ENCODE measurements around the gene ODAD3. TPM values are rescaled to one million over a fixed set of nuclear protein-coding genes. Genes with fewer than 3 reads are reported as not detected.
A peak's percentile ranks its signal among the peaks of the same experiment; 100 is the strongest.

The ODAD3 gene
- total and polyA plus RNA-seq, 10 of the 15 experiments (the other 5 are each of a cell fraction or from before 2014, with no cell fraction given), result 0.11 to 0.39 (median 0.28) TPM; not detected in 7

DNA sequence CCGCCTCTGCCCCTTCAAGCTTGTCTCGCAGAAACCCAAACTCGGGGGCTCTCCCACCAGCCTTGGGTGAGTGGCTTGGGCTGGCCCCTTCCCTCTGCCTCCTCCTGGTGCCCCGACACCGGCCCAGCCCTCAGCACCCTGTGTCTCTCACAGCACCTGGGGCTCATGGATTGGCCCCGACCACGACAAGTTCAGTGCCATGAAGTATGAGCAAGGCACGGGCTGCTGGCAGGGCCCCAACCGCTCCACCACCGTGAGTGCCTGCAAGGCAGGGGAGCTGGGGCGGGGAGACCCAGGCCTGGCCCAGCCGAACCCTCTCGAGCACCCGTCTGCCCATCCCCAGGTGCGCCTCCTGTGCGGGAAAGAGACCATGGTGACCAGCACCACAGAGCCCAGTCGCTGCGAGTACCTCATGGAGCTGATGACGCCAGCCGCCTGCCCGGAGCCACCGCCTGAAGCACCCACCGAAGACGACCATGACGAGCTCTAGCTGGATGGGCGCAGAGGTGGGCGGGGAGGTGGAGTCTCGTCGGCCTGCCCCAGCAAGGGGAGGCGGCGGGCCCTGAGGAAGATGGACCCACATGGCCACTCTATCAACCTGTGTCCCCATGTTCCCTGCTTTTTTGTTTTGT lies 14.1 kb upstream of the ODAD3 start:
- CTCF ChIA-PET, result interaction anchor here (1.3 to 3.1 kb wide), 4 partner anchors 33 to 75 kb away, joined by 3 to 10 read pairs (median 6); partner anchors contain the start of genes EPOR and SWSAP1
- peaks cover 4 to 34% of the 10 kb centered on the region in 2 experiments; a peak in 3 of 4 replicates for H3K36me3 ChIP-seq (ENCODE audit: control insufficient read depth in 2 of 2, insufficient read depth in 2 of 2, low read length in 1 of 2)
- ATAC-seq (no peak), FAIRE-seq (no peak), DNase-seq (ENCODE audit: low read depth, low spot score) (no peak)
- no peaks in the 10 kb centered on the region for H3K79me2 ChIP-seq (ENCODE audit: control insufficient read depth, insufficient read depth, low read length)
- 96% methylated on average over 31 of the region's 31 CpGs for WGBS (ENCODE audit: insufficient coverage, insufficient replicate concordance, low lambda C conversion rate, missing lambda C conversion rate)
- H2AFZ ChIP-seq (ENCODE audit: control insufficient read depth, low read depth, low read length), result no peak overlapping the region
- POLR2A ChIA-PET, result interaction anchor here (0.6 to 1.7 kb wide), 3 partner anchors 10 to 71 kb away, joined by 3 to 6 read pairs (median 5); no protein-coding TSS in a partner anchor
- no peaks in the 10 kb centered on the region for H3K27me3 ChIP-seq (replicated peaks in 1 of 2; ENCODE audit: control insufficient read depth in 2 of 2, insufficient read depth in 2 of 2, low read length in 1 of 2)
- no peak overlapping the region for H3K4me2 ChIP-seq (ENCODE audit: control insufficient read depth, insufficient read depth)
- no peak overlapping the region for H3K4me3 ChIP-seq
- no peak overlapping the region for H3K9ac ChIP-seq (ENCODE audit: control insufficient read depth, insufficient read depth, low read length)
- in situ Hi-C loops (cut with MboI), result no loop called here
- no peaks in the 10 kb centered on the region for H3K9me3 ChIP-seq (replicated peaks; ENCODE audit: control insufficient read depth, insufficient read depth, low read length)
- no peak overlapping the region for H3K27ac ChIP-seq (ENCODE audit: control insufficient read depth, insufficient read depth)
- SMC1A ChIA-PET (ENCODE audit: uncharacterized antibody, unreplicated experiment), result interaction anchor here (1.2 to 1.5 kb wide), 2 partner anchors 69 to 72 kb away, joined by 4 to 5 read pairs; no protein-coding TSS in a partner anchor
- H4K20me1 ChIP-seq (ENCODE audit: control insufficient read depth, insufficient read depth), result no peaks in the 10 kb centered on the region
- 0 out of 2 replicates have a peak, but pooled peaks cover 4% of the 10 kb centered on the region for H3K4me1 ChIP-seq (ENCODE audit: control insufficient read depth, insufficient read depth, low read length)
- intact Hi-C loops (cut with micrococcal nuclease; ENCODE audit: unreplicated experiment), result no loop called here
- RAD21 ChIA-PET (ENCODE audit: unreplicated experiment), result interaction anchor here (0.9 to 2.3 kb wide), 4 partner anchors 19 to 72 kb away, joined by 3 to 5 read pairs (median 3); no protein-coding TSS in a partner anchor
- TSS peak; percentile 51 for BruUV-seq (replicated peaks)
- TF ChIP-seq SP1 (IDR thresholded peaks at IDR 0.05; ENCODE audit: low read depth, low read length) (no peak), SUZ12 (IDR thresholded peaks at IDR 0.05; ENCODE audit: unreplicated experiment) (no peak), EZH2 (IDR thresholded peaks at IDR 0.05; ENCODE audit: borderline replicate concordance, control insufficient read depth, low read depth, low read length) (no peak), KAT2A (conservative IDR thresholded peaks at IDR 0.05; ENCODE audit: control insufficient read depth, low read depth, low read length) (no peak), BHLHE40 (IDR thresholded peaks at IDR 0.05; ENCODE audit: borderline replicate concordance in 1 of 2, low read depth in 2 of 2, low read length in 1 of 2) (no peak), ETV6 (conservative IDR thresholded peaks at IDR 0.05 in 1 of 2, IDR thresholded peaks at IDR 0.05 in 1 of 2; ENCODE audit: borderline replicate concordance in 1 of 2, low read depth in 1 of 2) (no peak), NFYB (IDR thresholded peaks at IDR 0.05; ENCODE audit: insufficient read depth, low read depth, low read length) (no peak), NFYA (IDR thresholded peaks at IDR 0.05; ENCODE audit: borderline replicate concordance, low read depth, low read length) (no peak), HDGF (IDR thresholded peaks at IDR 0.05) (no peak), NFIC (IDR thresholded peaks at IDR 0.05; ENCODE audit: low read depth, low read length) (no peak), POU2F2 (IDR thresholded peaks at IDR 0.05; ENCODE audit: borderline replicate concordance, low read depth, low read length) (no peak), NR2F1 (conservative IDR thresholded peaks at IDR 0.05) (no peak), DPF2 (IDR thresholded peaks at IDR 0.05) (no peak), RAD21 (IDR thresholded peaks at IDR 0.05; ENCODE audit: insufficient read depth, low read depth, low read length) (no peak), EED (IDR thresholded peaks at IDR 0.05; ENCODE audit: low read depth) (no peak), BRCA1 (IDR thresholded peaks at IDR 0.05; ENCODE audit: low read depth, low read length) (no peak)
- TF ChIP-seq, protein P1, sequence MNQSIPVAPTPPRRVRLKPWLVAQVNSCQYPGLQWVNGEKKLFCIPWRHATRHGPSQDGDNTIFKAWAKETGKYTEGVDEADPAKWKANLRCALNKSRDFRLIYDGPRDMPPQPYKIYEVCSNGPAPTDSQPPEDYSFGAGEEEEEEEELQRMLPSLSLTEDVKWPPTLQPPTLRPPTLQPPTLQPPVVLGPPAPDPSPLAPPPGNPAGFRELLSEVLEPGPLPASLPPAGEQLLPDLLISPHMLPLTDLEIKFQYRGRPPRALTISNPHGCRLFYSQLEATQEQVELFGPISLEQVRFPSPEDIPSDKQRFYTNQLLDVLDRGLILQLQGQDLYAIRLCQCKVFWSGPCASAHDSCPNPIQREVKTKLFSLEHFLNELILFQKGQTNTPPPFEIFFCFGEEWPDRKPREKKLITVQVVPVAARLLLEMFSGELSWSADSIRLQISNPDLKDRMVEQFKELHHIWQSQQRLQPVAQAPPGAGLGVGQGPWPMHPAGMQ (IDR thresholded peaks at IDR 0.05; ENCODE audit: borderline replicate concordance), result no peak
- TF ChIP-seq, protein P2, sequence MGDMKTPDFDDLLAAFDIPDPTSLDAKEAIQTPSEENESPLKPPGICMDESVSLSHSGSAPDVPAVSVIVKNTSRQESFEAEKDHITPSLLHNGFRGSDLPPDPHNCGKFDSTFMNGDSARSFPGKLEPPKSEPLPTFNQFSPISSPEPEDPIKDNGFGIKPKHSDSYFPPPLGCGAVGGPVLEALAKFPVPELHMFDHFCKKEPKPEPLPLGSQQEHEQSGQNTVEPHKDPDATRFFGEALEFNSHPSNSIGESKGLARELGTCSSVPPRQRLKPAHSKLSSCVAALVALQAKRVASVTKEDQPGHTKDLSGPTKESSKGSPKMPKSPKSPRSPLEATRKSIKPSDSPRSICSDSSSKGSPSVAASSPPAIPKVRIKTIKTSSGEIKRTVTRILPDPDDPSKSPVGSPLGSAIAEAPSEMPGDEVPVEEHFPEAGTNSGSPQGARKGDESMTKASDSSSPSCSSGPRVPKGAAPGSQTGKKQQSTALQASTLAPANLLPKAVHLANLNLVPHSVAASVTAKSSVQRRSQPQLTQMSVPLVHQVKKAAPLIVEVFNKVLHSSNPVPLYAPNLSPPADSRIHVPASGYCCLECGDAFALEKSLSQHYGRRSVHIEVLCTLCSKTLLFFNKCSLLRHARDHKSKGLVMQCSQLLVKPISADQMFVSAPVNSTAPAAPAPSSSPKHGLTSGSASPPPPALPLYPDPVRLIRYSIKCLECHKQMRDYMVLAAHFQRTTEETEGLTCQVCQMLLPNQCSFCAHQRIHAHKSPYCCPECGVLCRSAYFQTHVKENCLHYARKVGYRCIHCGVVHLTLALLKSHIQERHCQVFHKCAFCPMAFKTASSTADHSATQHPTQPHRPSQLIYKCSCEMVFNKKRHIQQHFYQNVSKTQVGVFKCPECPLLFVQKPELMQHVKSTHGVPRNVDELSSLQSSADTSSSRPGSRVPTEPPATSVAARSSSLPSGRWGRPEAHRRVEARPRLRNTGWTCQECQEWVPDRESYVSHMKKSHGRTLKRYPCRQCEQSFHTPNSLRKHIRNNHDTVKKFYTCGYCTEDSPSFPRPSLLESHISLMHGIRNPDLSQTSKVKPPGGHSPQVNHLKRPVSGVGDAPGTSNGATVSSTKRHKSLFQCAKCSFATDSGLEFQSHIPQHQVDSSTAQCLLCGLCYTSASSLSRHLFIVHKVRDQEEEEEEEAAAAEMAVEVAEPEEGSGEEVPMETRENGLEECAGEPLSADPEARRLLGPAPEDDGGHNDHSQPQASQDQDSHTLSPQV (IDR thresholded peaks at IDR 0.05), result no peak

Data from GM12878 (cell line).